Medulla oblongata (tissue), 1 donor: Measurements from ENCODE around the gene DHRSX.
"Not testable (repeated sequence)": the region's sequence is repeated elsewhere in the genome, so short reads cannot be mapped to it uniquely, and the experiment has no call there.

Experiments
- DNase-seq: peaks from one replicate; pipeline ENCODE4 v3.0.0-alpha.2; 2015; ENCODE audit errors: extremely low spot score

DHRSX gene

DNA sequence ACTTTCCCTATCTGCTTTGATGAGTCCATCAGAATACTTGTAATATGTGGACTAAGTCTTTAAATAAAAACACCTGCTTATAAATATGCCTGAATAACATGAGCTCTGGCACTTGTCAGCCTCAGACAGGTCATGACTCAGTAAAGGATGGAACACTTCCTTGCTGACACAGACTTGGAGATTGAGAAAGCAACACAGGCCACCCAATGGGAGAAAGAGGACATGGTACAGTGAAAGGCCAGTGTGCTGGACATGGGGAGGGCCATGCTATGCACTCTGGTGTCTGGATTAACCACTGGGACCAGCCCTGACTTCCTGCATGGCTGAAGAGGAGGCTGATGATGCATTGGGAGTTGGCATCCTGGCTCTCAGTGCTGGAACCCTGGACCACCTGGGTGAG lies 149.5 kb downstream of the DHRSX start:
- DNase-seq: no peak

- not testable (repeated sequence) for DNase-seq
Observed at GRCh38 chrX:2350703-2351102, 150.1 kb downstream of the DHRSX start.

DNA sequence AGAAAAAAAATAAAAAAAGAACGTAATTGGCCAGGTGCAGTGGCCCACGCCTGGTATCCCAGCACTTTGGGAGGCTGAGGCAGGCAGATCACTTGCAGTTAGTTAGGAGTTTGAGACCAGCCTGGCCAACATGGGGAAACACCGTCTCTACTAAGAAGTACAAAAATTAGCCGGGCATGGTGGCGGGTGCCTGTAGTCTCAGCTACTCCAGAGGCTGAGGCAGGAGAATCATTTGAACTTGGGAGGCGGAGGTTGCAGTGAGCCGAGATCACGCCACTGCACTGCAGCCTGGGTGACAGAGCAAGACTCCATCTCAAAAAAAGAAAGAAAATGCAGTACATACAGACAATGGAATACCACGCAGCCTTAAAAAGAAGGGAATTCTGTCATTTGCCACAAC lies 150.7 kb downstream of the DHRSX start:
- DNase-seq: not testable (repeated sequence)

GRCh38 chrX:2348211-2348610 lies 152.6 kb downstream of the DHRSX start:
- DNase-seq: no peak

- DNase-seq: no peak
Observed at GRCh38 chrX:2346158-2346557, 154.6 kb downstream of the DHRSX start.

- DNase-seq: no peak
Observed at GRCh38 chrX:2345562-2345961, 155.2 kb downstream of the DHRSX start.

DNA sequence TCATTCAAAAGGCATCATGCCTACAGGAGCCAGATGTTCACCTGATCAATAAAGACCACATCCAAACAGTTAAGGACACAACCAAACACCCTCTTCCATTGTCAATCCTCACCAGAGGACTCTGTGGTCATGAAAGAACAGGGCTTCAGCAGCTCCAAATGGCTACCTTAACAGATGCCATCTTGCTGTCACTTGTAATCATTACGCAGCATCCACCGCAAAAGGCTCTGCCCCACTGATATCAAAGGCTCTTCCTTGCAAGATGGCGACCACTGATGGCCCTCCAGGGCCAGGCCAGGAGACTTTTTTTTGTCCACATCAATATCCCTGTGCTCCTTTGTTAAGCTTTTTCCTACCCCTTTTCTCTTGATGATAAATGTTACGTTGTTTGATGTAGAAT lies 157.4 kb downstream of the DHRSX start:
- no peak for DNase-seq

DNA sequence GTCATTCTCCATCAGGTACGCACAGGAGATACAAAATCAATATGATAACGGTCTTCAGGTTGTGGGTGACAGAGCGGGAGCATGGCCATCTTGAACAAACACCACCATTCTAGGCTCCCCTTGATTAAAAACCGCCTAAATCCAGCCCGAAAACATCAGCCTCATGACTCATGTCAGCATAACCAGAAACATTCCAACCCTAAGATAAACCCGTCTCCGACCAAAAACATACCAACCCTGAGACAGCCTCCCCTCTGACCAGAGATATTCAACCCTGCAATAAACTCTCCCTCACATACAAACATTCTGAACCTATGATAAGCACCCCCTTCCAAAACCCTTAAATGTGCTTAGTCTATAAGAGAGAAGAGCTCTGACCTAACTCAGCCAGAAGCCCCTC lies 157.9 kb downstream of the DHRSX start:
- no peak for DNase-seq

DNA sequence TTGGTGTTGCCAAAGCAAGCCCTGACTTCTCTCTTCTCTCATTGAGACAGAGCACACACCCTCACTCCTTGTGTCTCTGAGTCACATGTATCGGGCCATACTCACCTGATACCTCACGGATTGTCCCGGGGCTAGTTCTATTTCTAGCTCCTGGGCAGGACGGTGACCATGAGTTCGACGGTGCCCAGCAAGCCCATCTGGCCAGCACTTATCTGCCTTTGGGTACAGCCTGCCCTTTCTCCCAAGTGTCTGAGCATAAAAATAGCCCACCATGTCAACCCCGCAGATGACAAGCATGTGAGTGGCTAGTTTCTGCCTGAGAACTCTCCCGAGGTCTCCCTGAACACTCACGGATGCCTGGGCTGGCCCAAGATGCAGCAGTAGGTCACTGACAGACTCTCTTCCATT lies 158.5 kb downstream of the DHRSX start:
- DNase-seq: no peak

GRCh38 chrX:2340991-2341390 lies 159.8 kb downstream of the DHRSX start:
- DNase-seq: no peak

- DNase-seq: no peak
Observed at GRCh38 chrX:2336181-2336580, 164.6 kb downstream of the DHRSX start.

DNA sequence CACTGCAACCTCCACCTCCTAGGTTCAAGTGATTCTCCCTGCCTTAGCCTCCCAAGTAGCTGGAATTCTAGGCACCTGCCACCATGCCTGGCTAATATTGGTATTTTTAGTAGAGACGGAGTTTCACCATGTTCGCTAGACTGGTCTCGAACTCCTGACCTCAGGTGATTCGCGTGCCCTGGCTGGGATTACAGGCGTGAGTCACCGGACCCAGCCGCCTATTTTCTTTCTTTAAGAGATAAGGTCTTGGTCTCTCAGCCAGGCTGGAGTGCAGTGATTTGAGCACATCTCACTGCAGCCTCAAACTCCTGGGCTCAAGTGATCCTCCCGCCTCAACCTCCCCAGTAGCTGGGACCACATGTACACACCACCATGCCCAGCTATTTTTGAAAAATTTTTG lies 166.5 kb downstream of the DHRSX start:
- no peak for DNase-seq

DNA sequence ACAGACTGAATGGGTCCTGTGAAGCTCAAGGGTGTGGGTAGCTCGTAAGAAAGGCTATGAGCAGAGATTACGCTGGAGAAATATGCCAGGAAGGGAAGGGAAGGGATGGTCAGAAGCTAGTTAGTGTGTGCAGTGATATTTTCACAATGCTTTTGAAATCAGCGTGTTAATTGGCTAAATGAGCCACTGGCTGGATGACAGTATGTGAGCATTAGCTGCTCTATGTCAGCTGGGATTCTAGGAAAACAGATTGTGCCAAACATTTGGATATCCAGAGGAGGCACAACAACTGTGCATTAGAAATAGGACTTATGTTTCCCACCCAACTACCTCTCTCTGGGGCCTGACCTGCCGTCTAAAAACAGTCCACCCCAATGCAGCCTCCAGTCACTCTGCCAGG lies 168.5 kb downstream of the DHRSX start:
- no peak for DNase-seq

GRCh38 chrX:2330910-2331309 lies 169.9 kb downstream of the DHRSX start:
- DNase-seq: no peak

DNA sequence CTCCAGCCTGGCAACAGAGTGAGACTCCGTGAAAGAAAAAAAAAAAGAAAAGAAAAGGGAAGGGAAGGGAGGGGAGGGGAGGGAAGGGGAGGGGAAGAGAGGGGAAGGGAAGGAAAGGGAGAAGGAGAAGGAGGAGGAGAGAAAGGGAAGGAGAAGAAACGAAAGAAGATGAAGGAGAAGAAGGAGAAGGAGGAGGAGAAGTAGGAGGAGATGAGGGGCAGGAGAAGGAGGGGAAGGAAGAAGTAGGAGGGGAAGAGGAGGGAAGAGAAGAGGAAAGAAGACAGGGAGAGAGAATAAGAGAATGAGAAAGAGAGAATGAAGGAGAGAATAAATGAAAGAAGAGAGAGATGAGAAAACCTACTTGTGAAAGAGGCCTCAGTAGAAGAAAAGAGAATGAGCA lies 170.3 kb downstream of the DHRSX start:
- DNase-seq: no peak

GRCh38 chrX:2327423-2327822 lies 173.4 kb downstream of the DHRSX start:
- DNase-seq: no peak

GRCh38 chrX:2325076-2325784 lies 175.5 kb downstream of the DHRSX start:
- peak; percentile 74 for DNase-seq

GRCh38 chrX:2324151-2324550 lies 176.6 kb downstream of the DHRSX start:
- DNase-seq: no peak

DNA sequence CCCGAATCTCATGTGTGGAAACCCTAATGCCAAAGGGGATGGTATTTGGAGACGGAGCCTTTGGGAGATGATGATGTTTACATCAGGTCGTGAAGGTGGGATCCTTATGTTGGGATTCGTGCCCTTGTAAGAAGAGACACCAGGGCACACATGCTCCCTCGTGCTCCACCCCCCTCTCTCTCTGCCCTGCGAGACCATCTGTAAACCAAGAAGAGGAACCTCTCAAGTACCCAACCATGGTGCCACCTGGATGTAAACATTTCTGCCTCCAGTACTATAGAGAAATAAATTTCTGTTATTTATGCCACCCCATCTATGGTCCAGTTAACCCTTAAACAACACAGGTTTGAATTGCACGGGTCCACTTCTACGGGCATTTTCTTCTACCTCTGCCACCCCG lies 179.4 kb downstream of the DHRSX start:
- no peak for DNase-seq

DNA sequence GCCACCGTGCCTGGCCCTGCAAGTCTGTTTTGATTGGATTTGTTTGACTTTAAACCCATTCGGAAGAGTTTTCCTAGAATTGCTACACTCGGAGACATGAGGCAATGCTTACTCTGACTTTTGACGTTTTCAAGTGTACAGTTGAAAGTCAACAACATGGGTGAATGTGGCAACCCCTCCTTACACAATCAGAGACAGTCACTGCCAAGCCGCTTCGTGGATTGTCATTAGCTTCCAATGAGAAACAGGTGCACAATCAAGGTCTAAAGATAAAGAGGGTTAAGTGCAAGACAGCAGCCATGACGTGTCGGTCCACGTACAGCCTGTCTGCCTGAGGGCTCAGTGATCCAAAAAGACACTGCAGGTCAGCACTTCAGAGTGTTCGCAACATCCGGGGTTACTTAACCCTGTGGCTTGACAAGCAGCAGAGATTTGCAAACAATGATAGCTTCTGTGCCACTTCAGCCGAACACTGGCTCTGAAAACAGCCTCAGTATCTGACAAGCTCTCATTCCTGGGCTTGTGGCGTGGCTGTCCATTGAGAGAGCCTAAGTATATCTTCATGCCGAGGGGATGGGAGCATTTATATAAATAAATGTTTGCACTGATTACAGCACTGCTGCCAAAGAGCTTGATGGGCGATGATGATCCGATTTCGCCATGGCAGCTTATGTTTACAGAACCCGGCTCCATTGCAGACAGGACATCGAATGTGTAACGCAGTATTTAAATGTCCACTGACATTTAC lies 180.0 kb downstream of the DHRSX start:
- peak; percentile 36 for DNase-seq

DNA sequence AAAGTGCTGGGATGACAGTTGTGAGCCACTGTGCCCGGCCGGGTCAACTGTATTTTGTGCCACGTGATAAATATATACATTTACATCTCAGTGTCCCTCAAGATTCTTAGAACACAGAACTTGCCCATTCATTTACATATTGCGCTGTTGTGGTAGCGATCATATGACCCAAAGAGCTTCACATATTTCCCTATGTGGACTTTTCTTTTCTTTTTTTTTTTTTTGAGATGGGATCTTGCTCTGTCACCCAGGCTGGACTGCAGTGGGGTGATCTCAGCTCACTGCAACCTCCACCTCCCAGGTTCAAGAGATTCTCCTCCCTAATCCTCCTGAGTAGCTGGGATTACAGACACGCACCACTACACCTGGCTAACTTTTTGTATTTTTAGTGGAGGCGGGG lies 180.7 kb downstream of the DHRSX start:
- DNase-seq: no peak

DNA sequence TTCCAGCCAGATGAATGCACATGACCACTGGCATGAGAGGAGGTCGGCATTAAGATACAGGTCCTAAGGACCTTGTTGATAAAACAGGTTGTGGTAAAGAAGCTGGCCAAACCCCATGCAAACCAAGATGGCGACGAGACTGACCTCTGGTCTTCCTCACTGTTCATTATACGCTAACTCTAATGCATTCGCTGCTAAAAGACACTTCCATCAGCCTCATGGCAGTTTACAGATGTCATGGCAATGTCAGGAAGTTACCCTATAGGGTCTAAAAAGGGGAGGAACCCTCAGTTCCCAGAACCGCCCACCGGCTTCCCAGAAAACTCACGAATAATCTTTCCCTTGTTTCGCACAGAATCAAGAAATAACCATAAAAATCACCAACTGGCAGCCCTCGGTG lies 182.4 kb downstream of the DHRSX start:
- DNase-seq: no peak

GRCh38 chrX:2317527-2318055 lies 183.2 kb downstream of the DHRSX start:
- DNase-seq: no peak
